ENCODE measurements around the gene PRAF2. TPM values are rescaled to one million over a fixed set of nuclear protein-coding genes. Genes with fewer than 3 reads are reported as not detected.

Gene PRAF2
- total RNA-seq, 1 experiment from 2014 or later = 36.3 TPM

DNA sequence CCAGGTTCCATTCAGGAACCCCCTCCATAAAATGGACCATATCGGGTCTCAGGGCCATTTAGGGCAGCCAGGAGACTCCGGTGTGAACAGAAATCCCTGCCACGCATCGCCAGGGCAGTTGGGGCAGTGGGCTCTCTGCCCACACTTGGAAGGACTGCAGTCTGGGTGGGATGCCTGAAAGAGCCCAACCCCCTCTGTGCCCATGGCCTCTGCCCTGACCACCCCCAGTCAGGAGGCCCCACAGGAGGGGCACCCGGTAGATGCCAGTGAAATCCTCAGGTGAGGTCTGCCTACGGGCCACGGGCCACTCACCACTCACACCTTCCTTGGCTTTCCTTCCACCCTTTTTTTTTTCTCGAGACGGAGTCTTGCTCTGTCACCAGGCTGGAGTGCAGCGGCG lies 4.8 kb downstream of the PRAF2 start:
- no peaks in the 10 kb centered on the region for H3K4me1 ChIP-seq (ENCODE audit: control insufficient read depth, insufficient read depth, low read length)
- no peaks in the 10 kb centered on the region for H3K9me3 ChIP-seq (ENCODE audit: control insufficient read depth, insufficient read depth, low read depth, low read length)
- in situ Hi-C loops (cut with HindIII; ENCODE audit: low pct_unique_long_range_greater_than_20kb, low sequenced_read_pairs) (no loop called here), intact Hi-C loops (cut with micrococcal nuclease; ENCODE audit: unreplicated experiment) (no loop called here)
- H3K4me3 ChIP-seq (ENCODE audit: low read depth in 2 of 2, low read length in 2 of 2) = no peak overlapping the region
- BruUV-seq (replicated peaks) = no TSS peak
- DNase-seq (ENCODE audit: low read depth, low spot score) (no peak), ATAC-seq (no peak)
- TF ChIP-seq TCF7L2 (IDR thresholded peaks at IDR 0.05; ENCODE audit: low read depth, low read length) = no peak
- no peak for TF ChIP-seq CTCF (IDR thresholded peaks at IDR 0.05)
- TF ChIP-seq, protein P1, sequence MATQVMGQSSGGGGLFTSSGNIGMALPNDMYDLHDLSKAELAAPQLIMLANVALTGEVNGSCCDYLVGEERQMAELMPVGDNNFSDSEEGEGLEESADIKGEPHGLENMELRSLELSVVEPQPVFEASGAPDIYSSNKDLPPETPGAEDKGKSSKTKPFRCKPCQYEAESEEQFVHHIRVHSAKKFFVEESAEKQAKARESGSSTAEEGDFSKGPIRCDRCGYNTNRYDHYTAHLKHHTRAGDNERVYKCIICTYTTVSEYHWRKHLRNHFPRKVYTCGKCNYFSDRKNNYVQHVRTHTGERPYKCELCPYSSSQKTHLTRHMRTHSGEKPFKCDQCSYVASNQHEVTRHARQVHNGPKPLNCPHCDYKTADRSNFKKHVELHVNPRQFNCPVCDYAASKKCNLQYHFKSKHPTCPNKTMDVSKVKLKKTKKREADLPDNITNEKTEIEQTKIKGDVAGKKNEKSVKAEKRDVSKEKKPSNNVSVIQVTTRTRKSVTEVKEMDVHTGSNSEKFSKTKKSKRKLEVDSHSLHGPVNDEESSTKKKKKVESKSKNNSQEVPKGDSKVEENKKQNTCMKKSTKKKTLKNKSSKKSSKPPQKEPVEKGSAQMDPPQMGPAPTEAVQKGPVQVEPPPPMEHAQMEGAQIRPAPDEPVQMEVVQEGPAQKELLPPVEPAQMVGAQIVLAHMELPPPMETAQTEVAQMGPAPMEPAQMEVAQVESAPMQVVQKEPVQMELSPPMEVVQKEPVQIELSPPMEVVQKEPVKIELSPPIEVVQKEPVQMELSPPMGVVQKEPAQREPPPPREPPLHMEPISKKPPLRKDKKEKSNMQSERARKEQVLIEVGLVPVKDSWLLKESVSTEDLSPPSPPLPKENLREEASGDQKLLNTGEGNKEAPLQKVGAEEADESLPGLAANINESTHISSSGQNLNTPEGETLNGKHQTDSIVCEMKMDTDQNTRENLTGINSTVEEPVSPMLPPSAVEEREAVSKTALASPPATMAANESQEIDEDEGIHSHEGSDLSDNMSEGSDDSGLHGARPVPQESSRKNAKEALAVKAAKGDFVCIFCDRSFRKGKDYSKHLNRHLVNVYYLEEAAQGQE (IDR thresholded peaks at IDR 0.05; ENCODE audit: insufficient read depth in 1 of 2, low read depth in 2 of 2, low read length in 1 of 2) = no peak
- no peak for TF ChIP-seq POLR2AphosphoS5 (IDR thresholded peaks at IDR 0.05; ENCODE audit: low read depth, low read length)
- no peak for TF ChIP-seq SIN3A (IDR thresholded peaks at IDR 0.05; ENCODE audit: borderline replicate concordance, insufficient read depth, low read depth, low read length)
- ChIA-PET POLR2A (no interaction called here), CTCF (no interaction called here)
- no peak overlapping the region for H3K27ac ChIP-seq (ENCODE audit: low read length)
- no peaks in the 10 kb centered on the region for H3K36me3 ChIP-seq (ENCODE audit: control insufficient read depth, insufficient read depth, low read length)
- no peaks in the 10 kb centered on the region for H3K27me3 ChIP-seq (ENCODE audit: control insufficient read depth, insufficient read depth, low read length)

GRCh38 chrX:49067285-49068120 lies 6.3 kb downstream of the PRAF2 start:
- CTCF ChIA-PET = no interaction called here

More at GRCh38 chrX:49067285-49068120, 6.3 kb downstream of the PRAF2 start:
- no peak for ATAC-seq
- Histone ChIP-seq H3K4me1 (ENCODE audit: control insufficient read depth, insufficient read depth, low read length) (no peaks in the 10 kb centered on the region), H3K36me3 (ENCODE audit: control insufficient read depth, insufficient read depth, low read length) (no peaks in the 10 kb centered on the region), H3K4me3 (ENCODE audit: low read depth in 2 of 2, low read length in 2 of 2) (no peak overlapping the region), H3K27ac (ENCODE audit: low read length) (no peak overlapping the region), H3K27me3 (ENCODE audit: control insufficient read depth, insufficient read depth, low read length) (no peaks in the 10 kb centered on the region), H3K9me3 (ENCODE audit: control insufficient read depth, insufficient read depth, low read depth, low read length) (no peaks in the 10 kb centered on the region)
- TF ChIP-seq SIN3A (IDR thresholded peaks at IDR 0.05; ENCODE audit: borderline replicate concordance, insufficient read depth, low read depth, low read length) (no peak), CTCF (IDR thresholded peaks at IDR 0.05) (no peak), TCF7L2 (IDR thresholded peaks at IDR 0.05; ENCODE audit: low read depth, low read length) (no peak), POLR2AphosphoS5 (IDR thresholded peaks at IDR 0.05; ENCODE audit: low read depth, low read length) (no peak)
- TF ChIP-seq, protein P1 (IDR thresholded peaks at IDR 0.05; ENCODE audit: insufficient read depth in 1 of 2, low read depth in 2 of 2, low read length in 1 of 2) = no peak
- no TSS peak for BruUV-seq (replicated peaks)
- DNase-seq (ENCODE audit: low read depth, low spot score) = no peak
- in situ Hi-C loops (cut with HindIII; ENCODE audit: low pct_unique_long_range_greater_than_20kb, low sequenced_read_pairs) (no loop called here), intact Hi-C loops (cut with micrococcal nuclease; ENCODE audit: unreplicated experiment) (no loop called here)
- POLR2A ChIA-PET = no interaction called here

Measured in Panc1 (cell line).